IMR-90 (cell line): ENCODE measurements around the gene OR6C4. TPM values are rescaled to one million over a fixed set of nuclear protein-coding genes. Genes with fewer than 3 reads are reported as not detected.
"Not testable (repeated sequence)": the region's sequence is repeated elsewhere in the genome, so short reads cannot be mapped to it uniquely, and the experiment has no call there.

ENCODE experiments used
- ATAC-seq: fragments of 200-7000 bp; cut with Tn5 transposase; 2 replicates; pipeline ENCODE4 v1.9.1; 2020; ENCODE audit warnings: low read depth, mild to moderate bottlenecking, moderate library complexity
- BruUV-seq: library from RNA; stranded (reverse); fragments of 400-500 nt; replicated peaks from 2 replicates; lab custom pipeline; 2021; lab: Mats Ljungman, UMichigan
- CTCF ChIA-PET: fragments of 300-600 bp; formaldehyde crosslinking; extraction: SDS; loops from one replicate; lab custom pipeline; 2021; ENCODE audit warnings: antibody characterized with exemption; lab: Yijun Ruan, JAX
- POLR2A ChIA-PET: fragments of 300-600 bp; sonication (Branson Sonifier 250); formaldehyde crosslinking; loops from one replicate; lab custom pipeline; 2022; ENCODE audit warnings: antibody characterized with exemption; ENCODE audit not compliant: unreplicated experiment; lab: Charles Lee
- DNase-seq: peaks from one replicate; pipeline ENCODE4 v3.0.0; 2013
- H2AFZ ChIP-seq: replicated peaks from 2 replicates; pipeline ENCODE3; 2013; ENCODE audit warnings: low read length, mild to moderate bottlenecking; ENCODE audit not compliant: poor library complexity
- H2AK5ac ChIP-seq: 2 replicates; pipeline ENCODE4 v1.6.1; 2013; ENCODE audit warnings: low read depth, low read length, inconsistent platforms
- H2AK9ac ChIP-seq: replicated peaks from 2 replicates; pipeline ENCODE3; 2013; ENCODE audit warnings: mild to moderate bottlenecking, low read depth, low read length, moderate library complexity; ENCODE audit not compliant: poor library complexity
- H2BK120ac ChIP-seq: 2 replicates; pipeline ENCODE4 v1.6.1; 2013; ENCODE audit warnings: low read depth, low read length, inconsistent platforms
- H2BK15ac ChIP-seq: 3 replicates; pipeline ENCODE4 v1.6.1; 2013; ENCODE audit warnings: low read depth, low read length, inconsistent platforms
- H2BK20ac ChIP-seq: 2 replicates; pipeline ENCODE4 v1.6.1; 2013; ENCODE audit warnings: low read depth, mild to moderate bottlenecking, inconsistent platforms, low read length, moderate library complexity
- H2BK5ac ChIP-seq: 2 replicates; pipeline ENCODE4 v1.6.1; 2013; ENCODE audit warnings: mild to moderate bottlenecking, low read depth, low read length, inconsistent platforms; ENCODE audit not compliant: poor library complexity, severe bottlenecking
- H3K14ac ChIP-seq: replicated peaks from 2 replicates; pipeline ENCODE4 v1.6.1; 2013; ENCODE audit warnings: low read depth, low read length, inconsistent platforms
- H3K18ac ChIP-seq: 2 replicates; pipeline ENCODE4 v1.6.1; 2013; ENCODE audit warnings: low read depth, low read length, control low read depth
- H3K23ac ChIP-seq: 2 replicates; pipeline ENCODE4 v1.6.1; 2013; ENCODE audit warnings: low read depth, low read length, inconsistent platforms
- H3K27ac ChIP-seq: 2 replicates; pipeline ENCODE4 v1.5.1; 2013; ENCODE audit warnings: mild to moderate bottlenecking, control low read depth, low read length; ENCODE audit not compliant: insufficient read depth
- H3K27me3 ChIP-seq: 2 replicates; pipeline ENCODE4 v1.6.1; 2013; ENCODE audit warnings: low read length; ENCODE audit not compliant: control insufficient read depth, insufficient read depth
- H3K36me3 ChIP-seq: 2 replicates; pipeline ENCODE4 v1.6.1; 2013; ENCODE audit warnings: low read length, mixed read lengths; ENCODE audit not compliant: control insufficient read depth, insufficient read depth
- H3K4ac ChIP-seq: 2 replicates; pipeline ENCODE4 v1.6.1; 2013; ENCODE audit warnings: low read depth, low read length, inconsistent platforms
- H3K4me1 ChIP-seq: 2 replicates; pipeline ENCODE4 v1.6.1; 2013; ENCODE audit warnings: low read length, mixed read lengths; ENCODE audit not compliant: control insufficient read depth, insufficient read depth
- H3K4me2 ChIP-seq: 2 replicates; pipeline ENCODE4 v1.6.1; 2013; ENCODE audit warnings: low read depth, mild to moderate bottlenecking, control low read depth, low read length, moderate library complexity
- H3K4me3 ChIP-seq: 2 replicates; pipeline ENCODE4 v1.5.1; 2013; ENCODE audit warnings: low read depth, mild to moderate bottlenecking, control low read depth, low read length, moderate library complexity; ENCODE audit not compliant: insufficient read depth
- H3K56ac ChIP-seq: 2 replicates; pipeline ENCODE4 v1.6.1; 2013; ENCODE audit warnings: low read length, inconsistent platforms; ENCODE audit not compliant: insufficient read depth; ENCODE audit errors: extremely low read depth
- H3K79me1 ChIP-seq, 2 experiments: 2 replicates each; pipeline ENCODE4 v1.6.1; 2013; ENCODE audit warnings: low read length in 2 of 2, inconsistent platforms in 1 of 2, low read depth in 1 of 2
- H3K9ac ChIP-seq: 2 replicates; pipeline ENCODE4 v1.6.1; 2013; ENCODE audit warnings: low read depth, low read length, control low read depth
- H3K9me1 ChIP-seq: 2 replicates; pipeline ENCODE4 v1.6.1; 2013; ENCODE audit warnings: low read length, inconsistent platforms; ENCODE audit not compliant: insufficient read depth
- H3K9me3 ChIP-seq: 2 replicates; pipeline ENCODE4 v1.6.1; 2013; ENCODE audit warnings: low read length; ENCODE audit not compliant: control insufficient read depth, insufficient read depth
- H4K20me1 ChIP-seq: 2 replicates; pipeline ENCODE4 v1.6.1; 2013; ENCODE audit warnings: low read length, inconsistent platforms; ENCODE audit not compliant: insufficient read depth
- H4K5ac ChIP-seq: 2 replicates; pipeline ENCODE4 v1.6.1; 2013; ENCODE audit warnings: mild to moderate bottlenecking, low read depth, low read length, control low read depth
- H4K8ac ChIP-seq, 2 experiments: 2 replicates each; pipeline ENCODE4 v1.6.1; 2013; ENCODE audit warnings: low read depth in 2 of 2, low read length in 2 of 2, control low read depth in 1 of 2, inconsistent platforms in 1 of 2
- H4K91ac ChIP-seq: 2 replicates; pipeline ENCODE4 v1.6.1; 2013; ENCODE audit warnings: low read depth, low read length, inconsistent platforms; ENCODE audit not compliant: insufficient read depth
- WGBS, 2 experiments: methylation state at CpG; one replicate each; pipeline versions ENCODE4 v1.1.5 to v1.1.7; 2013; ENCODE audit warnings: missing lambda C conversion rate in 2 of 2; ENCODE audit not compliant: insufficient read length in 1 of 2; ENCODE audit errors: extremely low coverage in 2 of 2; 5-methylcytosine and 5-hydroxymethylcytosine counted together
- dilution Hi-C: fragments of 300-500 bp; cut with HindIII; formaldehyde crosslinking; loops from one replicate; pipeline ENCODE4 v1.14.3; 2018; ENCODE audit warnings: low sequenced_read_pairs; ENCODE audit not compliant: unreplicated experiment
- in situ Hi-C: fragments of 300-500 bp; cut with MboI; formaldehyde crosslinking; loops from 3 replicates; pipeline ENCODE4 v1.14.3; 2019; ENCODE audit warnings: low sequenced_read_pairs, inconsistent platforms, mixed read lengths
- intact Hi-C: fragments of 100-400 bp; cut with micrococcal nuclease; formaldehyde crosslinking; loops from 2 replicates; pipeline ENCODE4 v1.10.0; 2022
- polyA plus RNA-seq, 3 experiments: library from polyadenylated mRNA; depleted of rRNA; stranded (reverse); fragments of >200 nt; gene quantifications; 2 replicates each; pipeline ENCODE4 v1.2.3, GENCODE V29; 2012; ENCODE audit warnings: low replicate concordance in 1 of 3
- total RNA-seq: library from RNA; depleted of rRNA; stranded (reverse); fragments of >200 nt; gene quantifications from 2 replicates; pipeline ENCODE4 v1.2.3, GENCODE V29; 2012

Gene OR6C4
- total and polyA plus RNA-seq, 2 of the 4 experiments (the other 2 are of a cell fraction): not detected

DNA sequence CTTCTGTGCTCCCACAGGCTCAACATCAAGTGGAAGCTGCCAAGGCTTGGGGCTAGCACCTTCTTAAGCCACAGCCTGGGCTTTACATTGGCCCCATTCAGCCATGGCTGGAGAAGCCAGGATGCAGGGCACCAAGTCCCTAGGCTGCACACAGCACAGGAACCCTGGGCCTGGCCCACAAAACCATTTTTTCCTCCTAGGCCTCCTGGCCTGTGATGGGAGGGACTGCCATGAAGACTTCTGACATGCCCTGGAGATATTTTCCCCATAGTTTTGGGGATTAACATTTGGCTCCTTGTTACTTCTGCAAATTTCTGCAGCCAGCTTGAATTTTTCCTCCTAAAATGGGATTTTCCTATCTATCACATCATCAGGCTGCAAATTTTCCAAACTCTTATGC, 20.7 kb downstream of the OR6C4 start:
- H4K91ac ChIP-seq, ATAC-seq, H2BK20ac ChIP-seq, H3K9me3 ChIP-seq, H2BK120ac ChIP-seq, H4K8ac ChIP-seq, H2AK9ac ChIP-seq, H3K4me1 ChIP-seq, H3K18ac ChIP-seq, H3K56ac ChIP-seq, H3K36me3 ChIP-seq, H3K27me3 ChIP-seq, H3K9me1 ChIP-seq, in situ Hi-C loops, H3K9ac ChIP-seq, H3K4me3 ChIP-seq, H4K20me1 ChIP-seq, H2AK5ac ChIP-seq, H3K27ac ChIP-seq, BruUV-seq, H2AFZ ChIP-seq, H2BK5ac ChIP-seq, POLR2A ChIA-PET, H4K5ac ChIP-seq, DNase-seq, H3K4me2 ChIP-seq, intact Hi-C loops, H2BK15ac ChIP-seq, H3K4ac ChIP-seq, H3K23ac ChIP-seq, dilution Hi-C loops, H3K14ac ChIP-seq, CTCF ChIA-PET, H3K79me1 ChIP-seq: not testable (repeated sequence)

GRCh38 chr12:55570689-55571088, 21.3 kb downstream of the OR6C4 start:
- H3K27ac ChIP-seq, H2AFZ ChIP-seq, H3K18ac ChIP-seq, H4K91ac ChIP-seq, H3K9me3 ChIP-seq, H3K9me1 ChIP-seq, H4K20me1 ChIP-seq, H2BK120ac ChIP-seq, H2AK9ac ChIP-seq, H3K79me1 ChIP-seq, H2AK5ac ChIP-seq, in situ Hi-C loops, BruUV-seq, dilution Hi-C loops, H2BK15ac ChIP-seq, DNase-seq, H4K5ac ChIP-seq, H3K9ac ChIP-seq, H3K27me3 ChIP-seq, H4K8ac ChIP-seq, H2BK5ac ChIP-seq, POLR2A ChIA-PET, H3K4me1 ChIP-seq, intact Hi-C loops, H3K4me2 ChIP-seq, H2BK20ac ChIP-seq, CTCF ChIA-PET, H3K4me3 ChIP-seq, H3K23ac ChIP-seq, H3K14ac ChIP-seq, H3K56ac ChIP-seq, H3K36me3 ChIP-seq, ATAC-seq, H3K4ac ChIP-seq: not testable (repeated sequence)
- WGBS, 2 experiments: no CpG with 5 or more reads among the region's 1 CpG
